GM12864 (cell line): ENCODE measurements around the gene ODF2L.

Experiments
- DNase-seq: peaks from one replicate; pipeline ENCODE4 v3.0.0-alpha.2; 2011; ENCODE audit warnings: low read depth
- H3K4me3 ChIP-seq: 2 replicates; pipeline ENCODE4 v1.5.1; 2011; ENCODE audit warnings: mild to moderate bottlenecking, low read depth, low read length, control low read depth
- CTCF ChIP-seq: IDR thresholded peaks from 2 replicates; pipeline ENCODE4 v1.5.1; 2011; ENCODE audit warnings: low read depth, mild to moderate bottlenecking, moderate library complexity, low read length, control low read depth, inconsistent platforms; ENCODE audit errors: missing control alignments

Gene ODF2L

GRCh38 chr1:86346388-86346787 is 49.7 kb downstream of the ODF2L start:
- H3K4me3 ChIP-seq: no peak overlapping the region
- DNase-seq: no peak
- no peak for TF ChIP-seq CTCF

GRCh38 chr1:86345042-86345441 is 51.1 kb downstream of the ODF2L start:
- no peak for TF ChIP-seq CTCF
- no peak overlapping the region for H3K4me3 ChIP-seq
- DNase-seq: no peak

GRCh38 chr1:86339906-86340305 is 56.2 kb downstream of the ODF2L start:
- no peak overlapping the region for H3K4me3 ChIP-seq
- no peak for TF ChIP-seq CTCF
- DNase-seq: no peak

GRCh38 chr1:86339014-86339812 is 56.9 kb downstream of the ODF2L start:
- DNase-seq: no peak
- TF ChIP-seq CTCF: no peak
- no peak overlapping the region for H3K4me3 ChIP-seq

GRCh38 chr1:86335916-86336315 is 60.2 kb downstream of the ODF2L start:
- DNase-seq: no peak
- TF ChIP-seq CTCF: no peak
- H3K4me3 ChIP-seq: no peak overlapping the region

- no peak for TF ChIP-seq CTCF
- H3K4me3 ChIP-seq: no peak overlapping the region
- DNase-seq: no peak
Measured at GRCh38 chr1:86325264-86325663, 70.9 kb downstream of the ODF2L start.

- no peak for TF ChIP-seq CTCF
- no peak for DNase-seq
- H3K4me3 ChIP-seq: no peak overlapping the region
Measured at GRCh38 chr1:86324130-86324822, 71.8 kb downstream of the ODF2L start.
